Measurements from ENCODE around the gene HELB. TPM values are rescaled to one million over a fixed set of nuclear protein-coding genes. Genes with fewer than 3 reads are reported as not detected.

HELB gene
- total and polyA plus RNA-seq, 7 experiments from 2014 or later: 29.6 to 59.2 (median 52.6) TPM

Other genes starting within 250 kb of the HELB start
- gene LLPH, start 171.7 kb upstream of the HELB start, total RNA-seq: 10 to 100 TPM; 14.7 to 29.1 (median 28.4) TPM
- 10 to 100 TPM; 28.1 to 31.1 TPM for gene LLPH, start 171.7 kb upstream of the HELB start, polyA plus RNA-seq
- 10 to 100 TPM; 38.6 to 88.0 (median 79.8) TPM for gene TMBIM4, start 132.5 kb upstream of the HELB start, total RNA-seq
- gene TMBIM4, start 132.5 kb upstream of the HELB start, polyA plus RNA-seq: 100 to 1,000 TPM; 218 to 374 TPM
- 10 to 100 TPM in 1 of 5 experiments, 1 to 10 TPM in 2, under 1 TPM in 2; 0.19 to 28.8 (median 1.9) TPM for gene IRAK3, start 113.3 kb upstream of the HELB start, total RNA-seq
- gene IRAK3, start 113.3 kb upstream of the HELB start, polyA plus RNA-seq: not detected